ENCODE results near the gene ATXN1. TPM values are rescaled to one million over a fixed set of nuclear protein-coding genes. Genes with fewer than 3 reads are reported as not detected.

ATXN1 gene
- total RNA-seq, 4 donors from 2014 or later: 42.4 to 74.9 (median 52.1) TPM

GRCh38 chr6:16314296-16314695 is 447.0 kb downstream of the ATXN1 start:
- DNase-seq (ENCODE audit: extremely low spot score): no peak
- TF ChIP-seq POLR2A (IDR thresholded peaks at IDR 0.05; ENCODE audit: low read depth) (no peak), POLR2AphosphoS5 (IDR thresholded peaks at IDR 0.05) (no peak), EP300 (IDR thresholded peaks at IDR 0.05) (no peak), CTCF (IDR thresholded peaks at IDR 0.05) (no peak)
- WGBS: 84% methylated on average over 4 of the region's 4 CpGs
- Histone ChIP-seq H3K9me3 (no peaks in the 10 kb centered on the region), H3K27me3 (no peaks in the 10 kb centered on the region), H3K4me3 (no peak overlapping the region), H3K27ac (replicated peaks in 1 of 4) (no peak overlapping the region), H3K4me1 (peaks cover 20 to 24% (median 22%) of the 10 kb centered on the region in 4 donors), H3K36me3 (peaks cover 0 to 6% (median 0%) of the 10 kb centered on the region in 4 donors)
- intact Hi-C loops (cut with DNase I): no loop called here

GRCh38 chr6:16313732-16314131 is 447.5 kb downstream of the ATXN1 start:
- H3K36me3 ChIP-seq: peaks cover 0 to 8% (median 0%) of the 10 kb centered on the region in 4 donors
- no peak overlapping the region for H3K4me3 ChIP-seq
- TF ChIP-seq EP300 (IDR thresholded peaks at IDR 0.05) (no peak), CTCF (IDR thresholded peaks at IDR 0.05) (no peak), POLR2A (IDR thresholded peaks at IDR 0.05; ENCODE audit: low read depth) (no peak), POLR2AphosphoS5 (IDR thresholded peaks at IDR 0.05) (no peak)
- H3K4me1 ChIP-seq: peaks cover 14 to 18% (median 16%) of the 10 kb centered on the region in 4 donors
- intact Hi-C loops (cut with DNase I): no loop called here
- WGBS: 97% methylated on average over 9 of the region's 9 CpGs
- no peaks in the 10 kb centered on the region for H3K9me3 ChIP-seq
- no peaks in the 10 kb centered on the region for H3K27me3 ChIP-seq
- H3K27ac ChIP-seq (replicated peaks in 1 of 4): no peak overlapping the region
- DNase-seq (ENCODE audit: extremely low spot score): no peak

DNA sequence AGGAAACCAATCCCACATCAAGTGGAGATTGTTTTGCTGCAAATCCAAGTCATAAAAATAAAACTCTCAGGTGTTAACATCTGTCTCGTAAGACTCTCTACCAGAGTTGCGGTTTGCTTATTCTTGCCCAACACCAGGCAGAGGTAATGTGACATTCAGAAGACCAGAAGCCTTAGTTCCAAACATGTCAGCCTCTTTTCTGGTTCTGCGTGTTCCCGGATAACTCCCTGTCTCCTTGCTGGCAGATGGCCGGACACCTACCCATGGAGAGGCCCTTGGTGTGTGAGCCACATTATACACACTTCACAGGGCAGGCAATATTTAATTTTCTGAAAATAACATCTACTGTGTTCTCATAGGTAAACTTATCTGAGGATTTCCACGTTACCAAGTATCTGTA is 449.5 kb downstream of the ATXN1 start:
- H3K4me1 ChIP-seq: peaks cover under 1 to 5% (median 2%) of the 10 kb centered on the region in 4 donors
- peaks cover 0 to 8% (median 0%) of the 10 kb centered on the region in 4 donors for H3K36me3 ChIP-seq
- no peak overlapping the region for H3K4me3 ChIP-seq
- no peaks in the 10 kb centered on the region for H3K9me3 ChIP-seq
- no peak overlapping the region for H3K27ac ChIP-seq (replicated peaks in 1 of 4)
- intact Hi-C loops (cut with DNase I): no loop called here
- DNase-seq (ENCODE audit: extremely low spot score): no peak
- WGBS: 96% methylated on average over 6 of the region's 6 CpGs
- TF ChIP-seq CTCF (IDR thresholded peaks at IDR 0.05) (no peak), POLR2A (IDR thresholded peaks at IDR 0.05; ENCODE audit: low read depth) (no peak), POLR2AphosphoS5 (IDR thresholded peaks at IDR 0.05) (no peak), EP300 (IDR thresholded peaks at IDR 0.05) (no peak)
- no peaks in the 10 kb centered on the region for H3K27me3 ChIP-seq

DNA sequence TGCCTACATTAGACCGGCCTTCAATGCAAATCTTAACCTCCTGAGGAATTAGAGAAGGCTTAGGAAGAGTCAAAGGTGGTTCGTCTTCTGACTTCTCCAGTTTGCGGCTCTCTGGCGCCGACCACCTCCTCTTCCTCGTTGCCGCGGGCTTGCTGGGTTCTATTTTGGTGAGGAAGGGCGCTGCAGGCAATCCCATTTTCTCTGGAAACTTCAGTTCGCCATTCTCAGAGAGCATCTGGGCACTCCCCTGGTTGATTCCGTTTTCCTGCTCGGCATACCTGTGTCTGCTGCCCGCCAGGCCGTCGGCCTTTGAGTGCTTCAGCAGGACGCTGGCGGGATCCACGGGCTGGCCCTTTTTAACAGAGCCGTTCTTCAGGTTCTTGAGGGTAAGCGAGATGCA is 454.9 kb downstream of the ATXN1 start:
- no peak overlapping the region for H3K27ac ChIP-seq (replicated peaks in 1 of 4)
- TF ChIP-seq POLR2A (IDR thresholded peaks at IDR 0.05; ENCODE audit: low read depth) (no peak), POLR2AphosphoS5 (IDR thresholded peaks at IDR 0.05) (no peak), CTCF (IDR thresholded peaks at IDR 0.05) (no peak), EP300 (IDR thresholded peaks at IDR 0.05) (no peak)
- no peak overlapping the region for H3K4me3 ChIP-seq
- intact Hi-C loops (cut with DNase I): no loop called here
- H3K36me3 ChIP-seq: peaks cover 3 to 40% (median 6%) of the 10 kb centered on the region in 4 donors
- H3K9me3 ChIP-seq: no peaks in the 10 kb centered on the region
- WGBS: 92% methylated on average over 17 of the region's 20 CpGs
- no peaks in the 10 kb centered on the region for H3K27me3 ChIP-seq
- no peak for DNase-seq (ENCODE audit: extremely low spot score)
- H3K4me1 ChIP-seq: no peaks in the 10 kb centered on the region

DNA sequence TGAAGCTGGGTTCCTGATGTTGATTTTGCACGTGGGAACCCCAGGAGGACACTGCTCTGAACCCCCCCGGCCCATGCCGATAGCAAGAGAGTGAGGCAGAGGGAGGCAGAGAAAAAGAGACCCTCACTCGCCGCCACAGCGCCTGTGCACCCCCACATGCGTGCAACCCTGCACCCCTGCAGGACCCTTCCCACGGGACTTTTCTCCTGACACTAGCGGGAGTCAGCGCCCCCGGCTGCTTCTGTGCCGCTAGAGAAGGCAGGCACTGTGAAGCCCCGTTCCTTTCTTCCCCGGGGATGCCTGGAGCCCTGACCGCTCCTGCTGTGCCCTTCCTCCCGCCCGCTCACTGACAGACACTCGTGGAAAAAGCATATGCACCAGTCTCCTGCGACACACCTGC is 455.5 kb downstream of the ATXN1 start:
- H3K4me3 ChIP-seq: no peak overlapping the region
- DNase-seq (ENCODE audit: extremely low spot score): no peak
- no peaks in the 10 kb centered on the region for H3K4me1 ChIP-seq
- 88% methylated on average over 19 of the region's 19 CpGs for WGBS
- no peaks in the 10 kb centered on the region for H3K27me3 ChIP-seq
- TF ChIP-seq EP300 (IDR thresholded peaks at IDR 0.05) (no peak), POLR2AphosphoS5 (IDR thresholded peaks at IDR 0.05) (no peak), POLR2A (IDR thresholded peaks at IDR 0.05; ENCODE audit: low read depth) (no peak), CTCF (IDR thresholded peaks at IDR 0.05) (no peak)
- peaks cover 3 to 43% (median 6%) of the 10 kb centered on the region in 4 donors for H3K36me3 ChIP-seq
- no peaks in the 10 kb centered on the region for H3K9me3 ChIP-seq
- intact Hi-C loops (cut with DNase I): no loop called here
- H3K27ac ChIP-seq (replicated peaks in 1 of 4): no peak overlapping the region
